ENCODE measurements around the gene TCL1A. TPM values are rescaled to one million over a fixed set of nuclear protein-coding genes. Genes with fewer than 3 reads are reported as not detected.

Gene TCL1A
- total and polyA plus RNA-seq, 4 donors = 0.21 to 5.0 (median 1.6) TPM

GRCh38 chr14:95675486-95675885, 38.4 kb downstream of the TCL1A start:
- whole genome bisulfite sequencing, 2 donors = 75 to 80% methylated on average over 4 of the region's 4 CpGs
- no peaks in the 10 kb centered on the region for H3K4me1 ChIP-seq (ENCODE audit: control insufficient read depth in 5 of 5, insufficient read depth in 5 of 5, low read length in 5 of 5)
- H3K9me3 ChIP-seq (ENCODE audit: control insufficient read depth in 4 of 4, insufficient read depth in 3 of 4, low read length in 3 of 4) = no peaks in the 10 kb centered on the region
- no peak overlapping the region for H3K27ac ChIP-seq (ENCODE audit: low read depth in 1 of 2, low read length in 1 of 2)
- H3K36me3 ChIP-seq (ENCODE audit: control insufficient read depth in 4 of 4, insufficient read depth in 4 of 4, low read length in 4 of 4) = no peaks in the 10 kb centered on the region
- H3K4me3 ChIP-seq = no peak overlapping the region
- H3K9ac ChIP-seq (ENCODE audit: insufficient read depth in 1 of 2, low read length in 2 of 2) = no peak overlapping the region
- DNase-seq = no peak
- no peak for ATAC-seq (ENCODE audit: insufficient read depth, low FRiP score)
- no peak for TF ChIP-seq CTCF (IDR thresholded peaks at IDR 0.05; ENCODE audit: control extremely low read depth, extremely low read depth)
- no peaks in the 10 kb centered on the region for H3K27me3 ChIP-seq (ENCODE audit: control insufficient read depth in 3 of 3, insufficient read depth in 3 of 3, low read length in 2 of 3)

- Histone ChIP-seq H3K9ac (ENCODE audit: insufficient read depth in 1 of 2, low read length in 2 of 2) (no peak overlapping the region), H3K4me1 (ENCODE audit: control insufficient read depth in 5 of 5, insufficient read depth in 5 of 5, low read length in 5 of 5) (no peaks in the 10 kb centered on the region), H3K27me3 (ENCODE audit: control insufficient read depth in 3 of 3, insufficient read depth in 3 of 3, low read length in 2 of 3) (no peaks in the 10 kb centered on the region), H3K9me3 (ENCODE audit: control insufficient read depth in 4 of 4, insufficient read depth in 3 of 4, low read length in 3 of 4) (no peaks in the 10 kb centered on the region), H3K27ac (ENCODE audit: low read depth in 1 of 2, low read length in 1 of 2) (no peak overlapping the region), H3K4me3 (no peak overlapping the region), H3K36me3 (ENCODE audit: control insufficient read depth in 4 of 4, insufficient read depth in 4 of 4, low read length in 4 of 4) (no peaks in the 10 kb centered on the region)
- WGBS, 2 donors = 74 to 89% methylated on average over 4 of the region's 4 CpGs
- no peak for TF ChIP-seq CTCF (IDR thresholded peaks at IDR 0.05; ENCODE audit: control extremely low read depth, extremely low read depth)
- ATAC-seq (ENCODE audit: insufficient read depth, low FRiP score) (no peak), DNase-seq (no peak)
Observed at GRCh38 chr14:95674613-95675012, 39.3 kb downstream of the TCL1A start.

GRCh38 chr14:95668235-95668772, 45.6 kb downstream of the TCL1A start:
- Histone ChIP-seq H3K27ac (ENCODE audit: low read depth in 1 of 2, low read length in 1 of 2) (no peak overlapping the region), H3K9ac (ENCODE audit: insufficient read depth in 1 of 2, low read length in 2 of 2) (no peak overlapping the region), H3K4me1 (ENCODE audit: control insufficient read depth in 5 of 5, insufficient read depth in 5 of 5, low read length in 5 of 5) (no peaks in the 10 kb centered on the region), H3K4me3 (no peak overlapping the region), H3K36me3 (ENCODE audit: control insufficient read depth in 4 of 4, insufficient read depth in 4 of 4, low read length in 4 of 4) (no peaks in the 10 kb centered on the region), H3K27me3 (ENCODE audit: control insufficient read depth in 3 of 3, insufficient read depth in 3 of 3, low read length in 2 of 3) (no peaks in the 10 kb centered on the region), H3K9me3 (ENCODE audit: control insufficient read depth in 4 of 4, insufficient read depth in 3 of 4, low read length in 3 of 4) (peaks cover 0 to 3% (median 0%) of the 10 kb centered on the region in 4 donors)
- ATAC-seq (ENCODE audit: insufficient read depth, low FRiP score) (no peak), DNase-seq (no peak)
- no peak for TF ChIP-seq CTCF (IDR thresholded peaks at IDR 0.05; ENCODE audit: control extremely low read depth, extremely low read depth)
- 81 to 82% methylated on average over 10 of the region's 10 CpGs for WGBS, 2 donors

GRCh38 chr14:95667249-95667693, 46.7 kb downstream of the TCL1A start:
- Histone ChIP-seq H3K4me3 (no peak overlapping the region), H3K27ac (ENCODE audit: low read depth in 1 of 2, low read length in 1 of 2) (no peak overlapping the region), H3K36me3 (ENCODE audit: control insufficient read depth in 4 of 4, insufficient read depth in 4 of 4, low read length in 4 of 4) (no peaks in the 10 kb centered on the region), H3K9me3 (ENCODE audit: control insufficient read depth in 4 of 4, insufficient read depth in 3 of 4, low read length in 3 of 4) (peaks cover 0 to 3% (median 0%) of the 10 kb centered on the region in 4 donors), H3K27me3 (ENCODE audit: control insufficient read depth in 3 of 3, insufficient read depth in 3 of 3, low read length in 2 of 3) (no peaks in the 10 kb centered on the region), H3K9ac (ENCODE audit: insufficient read depth in 1 of 2, low read length in 2 of 2) (no peak overlapping the region), H3K4me1 (ENCODE audit: control insufficient read depth in 5 of 5, insufficient read depth in 5 of 5, low read length in 5 of 5) (no peaks in the 10 kb centered on the region)
- WGBS, 2 donors = 19 to 29% methylated on average over 3 of the region's 3 CpGs
- TF ChIP-seq CTCF (IDR thresholded peaks at IDR 0.05; ENCODE audit: control extremely low read depth, extremely low read depth) = no peak
- DNase-seq (no peak), ATAC-seq (ENCODE audit: insufficient read depth, low FRiP score) (no peak)

Measured in lung (tissue), 12 donors.